D721Med (cell line): Measurements from ENCODE around the gene TBL1X.

Source experiments
- DNase-seq: peaks from one replicate; pipeline ENCODE4 v3.0.0; 2011; ENCODE audit warnings: low spot score; ENCODE audit not compliant: insufficient read length
- FAIRE-seq: peaks from 2 replicates; lab custom pipeline; 2011; peaks lifted over from hg19 to GRCh38; lab: Jason Lieb, UNC
- CTCF ChIP-seq: IDR thresholded peaks from 2 replicates; pipeline ENCODE4 v1.5.1; 2012; ENCODE audit warnings: mild to moderate bottlenecking, control low read depth; ENCODE audit not compliant: insufficient read depth; ENCODE audit errors: missing control alignments

Gene TBL1X

GRCh38 chrX:9635368-9635767 is 170.5 kb downstream of the TBL1X start:
- DNase-seq (no peak), FAIRE-seq (no peak)
- no peak for TF ChIP-seq CTCF

GRCh38 chrX:9635803-9636202 is 170.9 kb downstream of the TBL1X start:
- no peak for TF ChIP-seq CTCF
- DNase-seq (no peak), FAIRE-seq (no peak)

- DNase-seq (no peak), FAIRE-seq (no peak)
- TF ChIP-seq CTCF, result no peak
These were observed 174.0 kb downstream of the TBL1X start for GRCh38 chrX:9638871-9639270.

- TF ChIP-seq CTCF, result no peak
- FAIRE-seq, result no peak
- no peak for DNase-seq
These were observed 177.6 kb downstream of the TBL1X start for GRCh38 chrX:9642270-9642995.

- no peak for DNase-seq
- no peak for FAIRE-seq
- TF ChIP-seq CTCF, result no peak
These were observed 178.9 kb downstream of the TBL1X start for GRCh38 chrX:9643807-9644206.

- FAIRE-seq, result no peak
- TF ChIP-seq CTCF, result no peak
- no peak for DNase-seq
These were observed 179.5 kb downstream of the TBL1X start for GRCh38 chrX:9644335-9644734.

- FAIRE-seq (no peak), DNase-seq (no peak)
- no peak for TF ChIP-seq CTCF
These were observed 181.8 kb downstream of the TBL1X start for GRCh38 chrX:9646471-9647224.
